Right lobe of liver (tissue), 6 donors: ENCODE data around the gene PHC3. TPM values are rescaled to one million over a fixed set of nuclear protein-coding genes. Genes with fewer than 3 reads are reported as not detected.

Experiments used
- ATAC-seq, 4 donors: fragments of 200-7000 bp; cut with Tn5 transposase; one replicate each; pipeline ENCODE4 v1.9.1; 2020; ENCODE audit warnings: mild to moderate bottlenecking in 4 of 4, moderate library complexity in 4 of 4
- DNase-seq, 3 donors: peaks; one replicate each; pipeline ENCODE4 v3.0.0-alpha.2; 2020
- H3K27ac ChIP-seq, 3 donors: fragments of 200-600 bp; one replicate each; pipeline ENCODE4 v1.8.0; 2022
- H3K27me3 ChIP-seq, 2 donors: fragments of 200-600 bp; one replicate each; pipeline ENCODE4 v1.8.0; 2022
- H3K36me3 ChIP-seq, 4 donors: fragments of 200-600 bp; sonication (generic) in 1 of 4; one replicate each; pipeline versions ENCODE4 v1.5.1 to v1.8.0; 2017 to 2022; ENCODE audit warnings: control low read depth in 1 of 4
- H3K4me1 ChIP-seq, 4 donors: fragments of 200-600 bp; sonication (generic) in 1 of 4; one replicate each; pipeline versions ENCODE4 v1.5.1 to v1.8.0; 2017 to 2022; ENCODE audit warnings: control low read depth in 1 of 4
- H3K4me3 ChIP-seq, 3 donors: fragments of 200-600 bp; one replicate each; pipeline ENCODE4 v1.8.0; 2022
- H3K9me3 ChIP-seq, 4 donors: fragments of 200-600 bp; sonication (generic) in 1 of 4; one replicate each; pipeline versions ENCODE4 v1.5.1 to v1.8.0; 2017 to 2022; ENCODE audit warnings: control low read depth in 1 of 4
- POLR2A ChIP-seq: fragments of 450-650 bp; IDR thresholded peaks from one replicate; pipeline ENCODE4 v1.6.1; 2017; ENCODE audit warnings: antibody characterized with exemption, mild to moderate bottlenecking
- WGBS: methylation state at CpG from one replicate; pipeline ENCODE4 v1.1.6; 2018; ENCODE audit warnings: low coverage, low lambda C conversion rate; ENCODE audit not compliant: insufficient coverage; ENCODE audit errors: missing lambda C conversion rate; 5-methylcytosine and 5-hydroxymethylcytosine counted together
- intact Hi-C, 2 donors: fragments of 100-400 bp; cut with DNase I; formaldehyde crosslinking; loops; one replicate each; pipeline versions ENCODE4 v1.11.2 to v1.14.1; 2022
- long read RNA-seq: library from polyadenylated mRNA; unstranded; transcript quantifications from one replicate; pipeline ENCODE4 v2.0.0, GENCODE V29; 2019
- total RNA-seq, 6 experiments: library from RNA; depleted of rRNA in 2 of 6; stranded (reverse); fragments of >200 nt in 2 of 6; fragmentation: NEBNext Ultra II Directional in 3 of 6; extraction: Animal tissue kit (Norgen Biotek cat#: 25700) in 3 of 6; gene quantifications; one replicate each; pipeline versions ENCODE4 v1.1.0 to v1.2.4, GENCODE V29; 2016 to 2023
- TF ChIP-seq, protein P1 (sequence below), 4 donors: fragments of 200-600 bp in 3 of 4; fragments of 450-650 bp in 1 of 4; IDR thresholded peaks; one replicate each; pipeline versions ENCODE4 v1.5.1 to v1.8.0; 2016 to 2022; ENCODE audit warnings: antibody characterized with exemption in 4 of 4, mild to moderate bottlenecking in 2 of 4
- donor health status: DM: no; HTN: yes; CAD: no.
- donor health status: DM: no; HTN: no; CAD: no.
- donor health status: DM: no; HTN: no; CAD: no.
- donor health status: DM: no; HTN: yes; CAD: no.
- donor health status: DM: no; HTN: yes; CAD: no.

Gene PHC3, protein sequence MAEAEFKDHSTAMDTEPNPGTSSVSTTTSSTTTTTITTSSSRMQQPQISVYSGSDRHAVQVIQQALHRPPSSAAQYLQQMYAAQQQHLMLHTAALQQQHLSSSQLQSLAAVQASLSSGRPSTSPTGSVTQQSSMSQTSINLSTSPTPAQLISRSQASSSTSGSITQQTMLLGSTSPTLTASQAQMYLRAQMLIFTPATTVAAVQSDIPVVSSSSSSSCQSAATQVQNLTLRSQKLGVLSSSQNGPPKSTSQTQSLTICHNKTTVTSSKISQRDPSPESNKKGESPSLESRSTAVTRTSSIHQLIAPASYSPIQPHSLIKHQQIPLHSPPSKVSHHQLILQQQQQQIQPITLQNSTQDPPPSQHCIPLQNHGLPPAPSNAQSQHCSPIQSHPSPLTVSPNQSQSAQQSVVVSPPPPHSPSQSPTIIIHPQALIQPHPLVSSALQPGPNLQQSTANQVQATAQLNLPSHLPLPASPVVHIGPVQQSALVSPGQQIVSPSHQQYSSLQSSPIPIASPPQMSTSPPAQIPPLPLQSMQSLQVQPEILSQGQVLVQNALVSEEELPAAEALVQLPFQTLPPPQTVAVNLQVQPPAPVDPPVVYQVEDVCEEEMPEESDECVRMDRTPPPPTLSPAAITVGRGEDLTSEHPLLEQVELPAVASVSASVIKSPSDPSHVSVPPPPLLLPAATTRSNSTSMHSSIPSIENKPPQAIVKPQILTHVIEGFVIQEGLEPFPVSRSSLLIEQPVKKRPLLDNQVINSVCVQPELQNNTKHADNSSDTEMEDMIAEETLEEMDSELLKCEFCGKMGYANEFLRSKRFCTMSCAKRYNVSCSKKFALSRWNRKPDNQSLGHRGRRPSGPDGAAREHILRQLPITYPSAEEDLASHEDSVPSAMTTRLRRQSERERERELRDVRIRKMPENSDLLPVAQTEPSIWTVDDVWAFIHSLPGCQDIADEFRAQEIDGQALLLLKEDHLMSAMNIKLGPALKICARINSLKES
- 10 to 100 TPM; 20.0 to 32.6 (median 23.5) TPM for total RNA-seq
- long read RNA-seq: 0 reads

DNA sequence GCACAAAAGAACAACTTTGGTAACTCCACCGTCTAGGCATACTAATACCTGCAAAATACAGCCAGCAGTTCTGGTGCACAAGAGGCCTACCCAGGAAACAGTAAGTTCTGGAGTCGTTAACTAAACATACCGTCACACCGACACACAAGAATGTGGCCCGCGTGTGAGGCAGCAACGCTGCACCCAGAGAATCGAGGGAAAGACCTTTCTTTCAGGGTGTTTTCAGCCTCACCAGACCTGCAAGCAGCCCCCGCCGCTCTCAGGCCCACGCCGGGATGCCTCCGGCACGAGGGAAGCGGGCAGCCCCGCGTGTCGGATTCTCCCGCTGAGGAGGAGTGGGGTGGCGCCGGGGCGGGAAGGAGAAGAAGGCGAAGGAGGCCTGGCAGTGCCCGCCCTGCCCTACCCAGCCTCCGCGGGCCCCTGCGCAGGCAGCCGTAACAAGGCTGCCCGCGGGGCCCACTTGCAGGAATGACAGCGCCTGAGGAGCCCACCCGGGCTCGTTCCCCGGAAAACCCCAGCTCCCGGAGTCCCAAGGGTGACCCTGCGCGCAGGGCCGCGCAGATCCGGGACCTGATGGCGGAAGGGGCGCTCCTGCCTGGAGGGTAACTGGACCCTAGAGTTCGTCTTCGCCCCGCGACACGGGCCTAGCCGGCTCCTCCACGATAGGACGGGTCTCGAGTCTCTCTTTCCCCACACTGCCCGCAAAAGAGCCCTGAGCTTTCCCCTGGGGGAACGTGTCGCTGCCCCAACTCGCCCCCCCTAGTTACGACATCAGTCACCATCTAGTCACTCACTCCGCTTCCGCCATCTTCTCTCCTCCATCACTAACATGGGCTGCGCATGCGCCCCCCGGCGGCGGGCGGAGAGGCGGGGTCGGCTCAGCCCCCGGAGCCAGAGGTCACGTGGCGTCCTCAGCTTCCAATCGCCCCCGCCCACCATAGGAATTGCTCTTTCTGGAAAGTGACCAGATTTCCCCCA is at the start of gene PHC3:
TSS of gene PHC3 (minus strand) at position 826 of the 978 bp plus-strand sequence. CDS start at position 808, 18 bp downstream.
- Histone ChIP-seq H3K4me1 (peaks cover 0 to 15% (median 5%) of the 10 kb centered on the region in 4 donors), H3K27me3 (no peaks in the 10 kb centered on the region), H3K36me3 (peaks cover 0 to 23% (median 12%) of the 10 kb centered on the region in 4 donors), H3K4me3 (peak within 1 kb of the TSS; percentile 73 to 95 (median 82)), H3K9me3 (no peaks in the 10 kb centered on the region), H3K27ac (peak within 1 kb of the TSS; percentile 94 to 97 (median 94))
- peak; percentile 90 to 94 (median 92) for ATAC-seq
- WGBS: under 1% methylated on average over 19 of the region's 71 CpGs
- peak; percentile 78 for TF ChIP-seq POLR2A
- TF ChIP-seq, protein P1, sequence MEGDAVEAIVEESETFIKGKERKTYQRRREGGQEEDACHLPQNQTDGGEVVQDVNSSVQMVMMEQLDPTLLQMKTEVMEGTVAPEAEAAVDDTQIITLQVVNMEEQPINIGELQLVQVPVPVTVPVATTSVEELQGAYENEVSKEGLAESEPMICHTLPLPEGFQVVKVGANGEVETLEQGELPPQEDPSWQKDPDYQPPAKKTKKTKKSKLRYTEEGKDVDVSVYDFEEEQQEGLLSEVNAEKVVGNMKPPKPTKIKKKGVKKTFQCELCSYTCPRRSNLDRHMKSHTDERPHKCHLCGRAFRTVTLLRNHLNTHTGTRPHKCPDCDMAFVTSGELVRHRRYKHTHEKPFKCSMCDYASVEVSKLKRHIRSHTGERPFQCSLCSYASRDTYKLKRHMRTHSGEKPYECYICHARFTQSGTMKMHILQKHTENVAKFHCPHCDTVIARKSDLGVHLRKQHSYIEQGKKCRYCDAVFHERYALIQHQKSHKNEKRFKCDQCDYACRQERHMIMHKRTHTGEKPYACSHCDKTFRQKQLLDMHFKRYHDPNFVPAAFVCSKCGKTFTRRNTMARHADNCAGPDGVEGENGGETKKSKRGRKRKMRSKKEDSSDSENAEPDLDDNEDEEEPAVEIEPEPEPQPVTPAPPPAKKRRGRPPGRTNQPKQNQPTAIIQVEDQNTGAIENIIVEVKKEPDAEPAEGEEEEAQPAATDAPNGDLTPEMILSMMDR (IDR thresholded peaks at IDR 0.05): peak in 2 of 4 donors; percentile 7 to 21
- peak; percentile 93 to 94 (median 93) for DNase-seq
- intact Hi-C loops: no loop called here

DNA sequence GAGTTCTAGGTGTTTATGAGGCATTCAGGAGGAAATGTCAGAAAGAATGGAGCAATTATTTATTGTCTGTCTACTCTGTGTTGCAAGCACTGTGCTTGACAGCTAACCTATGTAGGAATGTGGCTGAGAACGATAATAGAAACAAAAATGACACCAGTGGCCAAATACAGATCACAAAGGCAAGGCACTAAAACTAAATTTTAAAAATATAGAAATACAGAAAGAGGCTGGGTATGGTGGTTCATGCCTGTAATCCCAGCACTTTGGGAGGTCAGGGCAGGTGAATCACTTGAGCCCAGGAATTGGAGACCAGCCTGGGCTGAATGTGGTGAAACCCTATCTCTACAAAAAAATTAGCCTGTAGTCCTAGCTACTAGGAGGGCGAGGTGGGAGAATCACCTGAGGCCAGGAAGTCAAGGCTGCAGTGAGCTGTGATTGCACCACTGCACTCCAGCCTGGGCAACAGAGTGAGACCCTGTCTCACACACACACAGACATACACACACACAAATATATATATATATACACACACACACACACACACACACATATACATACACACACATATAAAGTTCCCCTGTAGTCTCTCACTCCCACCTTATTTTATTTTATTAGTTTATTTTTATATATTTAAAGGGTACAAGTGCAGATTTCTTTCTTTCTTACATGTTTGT is 46.7 kb upstream of the PHC3 start:
- ATAC-seq: peak in 1 of 4 donors; percentile 25
- intact Hi-C loops: no loop called here
- no peak for TF ChIP-seq POLR2A
- TF ChIP-seq, protein P1 (IDR thresholded peaks at IDR 0.05): no peak

DNA sequence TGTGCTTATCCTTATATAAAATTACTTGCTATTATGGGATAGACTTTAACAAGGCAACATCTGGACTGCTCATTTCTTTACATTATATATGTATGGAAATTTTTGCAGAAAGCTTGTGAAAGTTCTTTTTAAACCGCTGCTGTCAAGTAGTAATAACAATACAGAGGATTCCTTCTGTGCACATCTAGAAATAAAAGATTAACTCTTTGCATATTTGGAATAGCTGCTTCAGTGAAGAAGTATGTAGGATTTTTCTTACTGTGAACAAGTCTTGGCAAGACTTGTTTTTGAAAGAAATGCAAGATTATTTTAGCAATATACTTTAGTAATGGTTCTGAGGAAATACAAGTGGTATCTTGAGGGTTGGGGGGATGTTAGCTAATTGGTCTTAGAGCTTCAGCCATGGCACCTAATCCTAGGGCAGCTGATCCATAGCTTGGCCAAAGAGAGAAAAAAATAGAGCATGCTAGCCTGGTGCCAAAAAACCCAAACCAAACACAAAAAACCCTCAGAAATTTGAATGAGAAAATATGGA is 45.0 kb upstream of the PHC3 start:
- DNase-seq (no peak), ATAC-seq (no peak)
- Histone ChIP-seq H3K4me1 (peaks cover 0 to 2% (median 0%) of the 10 kb centered on the region in 4 donors), H3K27me3 (no peaks in the 10 kb centered on the region), H3K36me3 (no peaks in the 10 kb centered on the region), H3K9me3 (no peaks in the 10 kb centered on the region), H3K27ac (no peak overlapping the region), H3K4me3 (no peak overlapping the region)
- TF ChIP-seq, protein P1 (IDR thresholded peaks at IDR 0.05): no peak
- no peak for TF ChIP-seq POLR2A
- intact Hi-C loops: no loop called here
- WGBS: 88% methylated on average over 1 of the region's 1 CpG

More for the DNA sequence above, 46.7 kb upstream of the PHC3 start:
- Histone ChIP-seq H3K27ac (no peak overlapping the region), H3K36me3 (no peaks in the 10 kb centered on the region), H3K9me3 (no peaks in the 10 kb centered on the region), H3K4me3 (no peak overlapping the region), H3K27me3 (no peaks in the 10 kb centered on the region), H3K4me1 (no peaks in the 10 kb centered on the region)
- DNase-seq: no peak
- WGBS: 67% methylated on average over 1 of the region's 2 CpGs
